Kidney glomerular epithelial cell (primary cell): Measurements from ENCODE around the gene ADPRH.
A peak's percentile ranks its signal among the peaks of the same experiment; 100 is the strongest.

Experiments used
- DNase-seq: peaks from one replicate; lab custom pipeline; 2025; lab: John Stamatoyannopoulos, UW

The ADPRH gene

GRCh38 chr3:119630128-119630879, 51.0 kb downstream of the ADPRH start:
- DNase-seq = peak; percentile 31

- no peak for DNase-seq
Observed at GRCh38 chr3:119630880-119631329, 51.6 kb downstream of the ADPRH start.

GRCh38 chr3:119631516-119631915, 52.2 kb downstream of the ADPRH start:
- DNase-seq = no peak

GRCh38 chr3:119632216-119632615, 52.9 kb downstream of the ADPRH start:
- DNase-seq = no peak

- DNase-seq = no peak
Observed at GRCh38 chr3:119632829-119633228, 53.5 kb downstream of the ADPRH start.

GRCh38 chr3:119635719-119636118, 56.4 kb downstream of the ADPRH start:
- no peak for DNase-seq

- peak; percentile 17 for DNase-seq
Observed at GRCh38 chr3:119636249-119636648, 57.0 kb downstream of the ADPRH start.

GRCh38 chr3:119636891-119637611, 57.8 kb downstream of the ADPRH start:
- DNase-seq = no peak

GRCh38 chr3:119637679-119638477, 58.6 kb downstream of the ADPRH start:
- DNase-seq = peak; percentile 69
